IMR-90 (cell line): Measurements from ENCODE around the gene RNF31. TPM values are rescaled to one million over a fixed set of nuclear protein-coding genes. Genes with fewer than 3 reads are reported as not detected.

Experiments used
- ATAC-seq: fragments of 200-7000 bp; cut with Tn5 transposase; 2 replicates; pipeline ENCODE4 v1.9.1; 2020; ENCODE audit warnings: low read depth, mild to moderate bottlenecking, moderate library complexity
- BruUV-seq: library from RNA; stranded (reverse); fragments of 400-500 nt; replicated peaks from 2 replicates; lab custom pipeline; 2021; lab: Mats Ljungman, UMichigan
- CTCF ChIA-PET: fragments of 300-600 bp; formaldehyde crosslinking; extraction: SDS; loops from one replicate; lab custom pipeline; 2021; ENCODE audit warnings: antibody characterized with exemption; lab: Yijun Ruan, JAX
- POLR2A ChIA-PET: fragments of 300-600 bp; sonication (Branson Sonifier 250); formaldehyde crosslinking; loops from one replicate; lab custom pipeline; 2022; ENCODE audit warnings: antibody characterized with exemption; ENCODE audit not compliant: unreplicated experiment; lab: Charles Lee
- DNase-seq: peaks from one replicate; pipeline ENCODE4 v3.0.0; 2013
- H2AFZ ChIP-seq: replicated peaks from 2 replicates; pipeline ENCODE3; 2013; ENCODE audit warnings: low read length, mild to moderate bottlenecking; ENCODE audit not compliant: poor library complexity
- H2AK5ac ChIP-seq: 2 replicates; pipeline ENCODE4 v1.6.1; 2013; ENCODE audit warnings: low read depth, low read length, inconsistent platforms
- H2AK9ac ChIP-seq: replicated peaks from 2 replicates; pipeline ENCODE3; 2013; ENCODE audit warnings: mild to moderate bottlenecking, low read depth, low read length, moderate library complexity; ENCODE audit not compliant: poor library complexity
- H2BK120ac ChIP-seq: 2 replicates; pipeline ENCODE4 v1.6.1; 2013; ENCODE audit warnings: low read depth, low read length, inconsistent platforms
- H2BK15ac ChIP-seq: 3 replicates; pipeline ENCODE4 v1.6.1; 2013; ENCODE audit warnings: low read depth, low read length, inconsistent platforms
- H2BK20ac ChIP-seq: 2 replicates; pipeline ENCODE4 v1.6.1; 2013; ENCODE audit warnings: low read depth, mild to moderate bottlenecking, inconsistent platforms, low read length, moderate library complexity
- H2BK5ac ChIP-seq: 2 replicates; pipeline ENCODE4 v1.6.1; 2013; ENCODE audit warnings: mild to moderate bottlenecking, low read depth, low read length, inconsistent platforms; ENCODE audit not compliant: poor library complexity, severe bottlenecking
- H3K14ac ChIP-seq: replicated peaks from 2 replicates; pipeline ENCODE4 v1.6.1; 2013; ENCODE audit warnings: low read depth, low read length, inconsistent platforms
- H3K18ac ChIP-seq: 2 replicates; pipeline ENCODE4 v1.6.1; 2013; ENCODE audit warnings: low read depth, low read length, control low read depth
- H3K23ac ChIP-seq: 2 replicates; pipeline ENCODE4 v1.6.1; 2013; ENCODE audit warnings: low read depth, low read length, inconsistent platforms
- H3K27ac ChIP-seq: 2 replicates; pipeline ENCODE4 v1.5.1; 2013; ENCODE audit warnings: mild to moderate bottlenecking, control low read depth, low read length; ENCODE audit not compliant: insufficient read depth
- H3K27me3 ChIP-seq: 2 replicates; pipeline ENCODE4 v1.6.1; 2013; ENCODE audit warnings: low read length; ENCODE audit not compliant: control insufficient read depth, insufficient read depth
- H3K36me3 ChIP-seq: 2 replicates; pipeline ENCODE4 v1.6.1; 2013; ENCODE audit warnings: low read length, mixed read lengths; ENCODE audit not compliant: control insufficient read depth, insufficient read depth
- H3K4ac ChIP-seq: 2 replicates; pipeline ENCODE4 v1.6.1; 2013; ENCODE audit warnings: low read depth, low read length, inconsistent platforms
- H3K4me1 ChIP-seq: 2 replicates; pipeline ENCODE4 v1.6.1; 2013; ENCODE audit warnings: low read length, mixed read lengths; ENCODE audit not compliant: control insufficient read depth, insufficient read depth
- H3K4me2 ChIP-seq: 2 replicates; pipeline ENCODE4 v1.6.1; 2013; ENCODE audit warnings: low read depth, mild to moderate bottlenecking, control low read depth, low read length, moderate library complexity
- H3K4me3 ChIP-seq: 2 replicates; pipeline ENCODE4 v1.5.1; 2013; ENCODE audit warnings: low read depth, mild to moderate bottlenecking, control low read depth, low read length, moderate library complexity; ENCODE audit not compliant: insufficient read depth
- H3K56ac ChIP-seq: 2 replicates; pipeline ENCODE4 v1.6.1; 2013; ENCODE audit warnings: low read length, inconsistent platforms; ENCODE audit not compliant: insufficient read depth; ENCODE audit errors: extremely low read depth
- H3K79me1 ChIP-seq, 2 experiments: 2 replicates each; pipeline ENCODE4 v1.6.1; 2013; ENCODE audit warnings: low read length in 2 of 2, inconsistent platforms in 1 of 2, low read depth in 1 of 2
- H3K9ac ChIP-seq: 2 replicates; pipeline ENCODE4 v1.6.1; 2013; ENCODE audit warnings: low read depth, low read length, control low read depth
- H3K9me1 ChIP-seq: 2 replicates; pipeline ENCODE4 v1.6.1; 2013; ENCODE audit warnings: low read length, inconsistent platforms; ENCODE audit not compliant: insufficient read depth
- H3K9me3 ChIP-seq: 2 replicates; pipeline ENCODE4 v1.6.1; 2013; ENCODE audit warnings: low read length; ENCODE audit not compliant: control insufficient read depth, insufficient read depth
- H4K20me1 ChIP-seq: 2 replicates; pipeline ENCODE4 v1.6.1; 2013; ENCODE audit warnings: low read length, inconsistent platforms; ENCODE audit not compliant: insufficient read depth
- H4K5ac ChIP-seq: 2 replicates; pipeline ENCODE4 v1.6.1; 2013; ENCODE audit warnings: mild to moderate bottlenecking, low read depth, low read length, control low read depth
- H4K8ac ChIP-seq, 2 experiments: 2 replicates each; pipeline ENCODE4 v1.6.1; 2013; ENCODE audit warnings: low read depth in 2 of 2, low read length in 2 of 2, control low read depth in 1 of 2, inconsistent platforms in 1 of 2
- H4K91ac ChIP-seq: 2 replicates; pipeline ENCODE4 v1.6.1; 2013; ENCODE audit warnings: low read depth, low read length, inconsistent platforms; ENCODE audit not compliant: insufficient read depth
- BHLHE40 ChIP-seq: fragments of 150-350 bp; IDR thresholded peaks from 2 replicates; pipeline ENCODE4 v1.6.1; 2016; ENCODE audit warnings: mild to moderate bottlenecking, low read depth, low read length
- CEBPB ChIP-seq: IDR thresholded peaks from 2 replicates; pipeline ENCODE4 v1.6.1; 2012; ENCODE audit warnings: low read depth, low read length, improper control_type of control experiment
- CHD1 ChIP-seq: IDR thresholded peaks from 2 replicates; pipeline ENCODE4 v1.6.1; 2012; ENCODE audit warnings: low read depth, low read length, improper control_type of control experiment
- FOS ChIP-seq: fragments of 150-350 bp; IDR thresholded peaks from 2 replicates; pipeline ENCODE4 v1.6.1; 2016; ENCODE audit warnings: low read depth, low read length
- MAFK ChIP-seq: IDR thresholded peaks from 2 replicates; pipeline ENCODE4 v1.6.1; 2012; ENCODE audit warnings: low read depth, low read length, improper control_type of control experiment
- MAZ ChIP-seq: IDR thresholded peaks from 2 replicates; pipeline ENCODE4 v1.6.1; 2012; ENCODE audit warnings: low read depth, mild to moderate bottlenecking, low read length, improper control_type of control experiment, moderate library complexity, borderline replicate concordance
- MXI1 ChIP-seq: IDR thresholded peaks from 2 replicates; pipeline ENCODE4 v1.6.1; 2012; ENCODE audit warnings: low read depth, mild to moderate bottlenecking, low read length, moderate library complexity, borderline replicate concordance
- NFE2L2 ChIP-seq: fragments of 150-350 bp; IDR thresholded peaks from 2 replicates; pipeline ENCODE4 v1.6.1; 2016; ENCODE audit warnings: low read depth, mild to moderate bottlenecking, low read length
- POLR2A ChIP-seq: IDR thresholded peaks from 2 replicates; pipeline ENCODE4 v1.6.1; 2012; ENCODE audit warnings: mild to moderate bottlenecking, low read depth, low read length
- RAD21 ChIP-seq: IDR thresholded peaks from 2 replicates; pipeline ENCODE4 v1.6.1; 2012; ENCODE audit warnings: low read length, improper control_type of control experiment
- RCOR1 ChIP-seq: IDR thresholded peaks from 2 replicates; pipeline ENCODE4 v1.6.1; 2012; ENCODE audit warnings: mild to moderate bottlenecking, low read length, improper control_type of control experiment; ENCODE audit not compliant: insufficient replicate concordance
- RFX5 ChIP-seq: IDR thresholded peaks from 2 replicates; pipeline ENCODE4 v1.8.0; 2012; ENCODE audit warnings: low read depth, mild to moderate bottlenecking, low read length, moderate library complexity
- SMC3 ChIP-seq: fragments of 150-350 bp; IDR thresholded peaks from 2 replicates; pipeline ENCODE4 v1.6.1; 2016; ENCODE audit warnings: low read depth, mild to moderate bottlenecking, antibody characterized with exemption, low read length, moderate library complexity
- WGBS, 2 experiments: methylation state at CpG; one replicate each; pipeline versions ENCODE4 v1.1.5 to v1.1.7; 2013; ENCODE audit warnings: missing lambda C conversion rate in 2 of 2; ENCODE audit not compliant: insufficient read length in 1 of 2; ENCODE audit errors: extremely low coverage in 2 of 2; 5-methylcytosine and 5-hydroxymethylcytosine counted together
- dilution Hi-C: fragments of 300-500 bp; cut with HindIII; formaldehyde crosslinking; loops from one replicate; pipeline ENCODE4 v1.14.3; 2018; ENCODE audit warnings: low sequenced_read_pairs; ENCODE audit not compliant: unreplicated experiment
- in situ Hi-C: fragments of 300-500 bp; cut with MboI; formaldehyde crosslinking; loops from 3 replicates; pipeline ENCODE4 v1.14.3; 2019; ENCODE audit warnings: low sequenced_read_pairs, inconsistent platforms, mixed read lengths
- intact Hi-C: fragments of 100-400 bp; cut with micrococcal nuclease; formaldehyde crosslinking; loops from 2 replicates; pipeline ENCODE4 v1.10.0; 2022
- polyA plus RNA-seq, 3 experiments: library from polyadenylated mRNA; depleted of rRNA; stranded (reverse); fragments of >200 nt; gene quantifications; 2 replicates each; pipeline ENCODE4 v1.2.3, GENCODE V29; 2012; ENCODE audit warnings: low replicate concordance in 1 of 3
- total RNA-seq: library from RNA; depleted of rRNA; stranded (reverse); fragments of >200 nt; gene quantifications from 2 replicates; pipeline ENCODE4 v1.2.3, GENCODE V29; 2012
- TF ChIP-seq, protein P1 (sequence below): fragments of 150-350 bp; IDR thresholded peaks from 2 replicates; pipeline ENCODE4 v1.6.1; 2017; ENCODE audit warnings: mild to moderate bottlenecking, antibody characterized with exemption, low read length, low read depth
- TF ChIP-seq, protein P2 (sequence below): conservative IDR thresholded peaks from 2 replicates; pipeline ENCODE4 v1.5.1; 2012; ENCODE audit warnings: mild to moderate bottlenecking, low read depth, low read length, improper control_type of control experiment
- TF ChIP-seq, protein P3 (sequence below): fragments of 150-350 bp; IDR thresholded peaks from 2 replicates; pipeline ENCODE4 v1.6.1; 2016; ENCODE audit warnings: low read depth, mild to moderate bottlenecking, low read length, moderate library complexity, borderline replicate concordance

RNF31 gene
- total and polyA plus RNA-seq, 2 of the 4 experiments (the other 2 are of a cell fraction), result 31.6 to 37.5 TPM

DNA sequence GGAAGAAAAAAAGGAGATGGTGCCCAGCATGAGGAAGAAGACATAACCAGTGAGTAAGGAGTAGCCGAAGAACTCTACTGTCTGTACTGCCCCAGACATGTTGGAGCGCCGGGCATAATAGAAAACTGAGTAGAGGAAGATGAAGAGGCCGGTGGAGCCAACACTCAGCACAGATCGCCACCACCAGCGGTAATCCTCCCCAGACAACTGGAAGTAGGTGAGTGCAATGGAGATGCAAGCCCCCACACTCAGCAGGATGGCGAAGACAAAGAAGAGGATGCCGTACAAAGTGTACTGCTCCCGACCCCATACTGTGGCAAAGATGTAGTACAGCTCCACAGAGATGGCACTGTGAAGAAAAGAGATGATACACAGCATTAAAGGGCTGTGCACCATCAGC is 42.2 kb downstream of the RNF31 start:
- Histone ChIP-seq H3K56ac (no peak overlapping the region), H3K79me1 (peaks cover 28 to 74% of the 10 kb centered on the region in 2 experiments), H3K4me1 (peaks cover 5% of the 10 kb centered on the region), H3K9me1 (peaks cover 18% of the 10 kb centered on the region), H4K8ac (peak overlapping the region; percentile 6 to 89; a peak in 2 of 4 replicates), H4K91ac (no peak overlapping the region), H3K4ac (no peak overlapping the region), H2BK20ac (no peak overlapping the region), H3K23ac (no peak overlapping the region), H3K18ac (no peak overlapping the region), H4K5ac (no peak overlapping the region), H4K20me1 (no peaks in the 10 kb centered on the region), H2BK15ac (no peak overlapping the region), H3K4me2 (no peak overlapping the region), H3K27ac (no peak overlapping the region), H3K9me3 (no peaks in the 10 kb centered on the region), H3K4me3 (no peak overlapping the region), H2AK9ac (no peak overlapping the region), H2BK120ac (no peak overlapping the region), H2AFZ (no peak overlapping the region), H3K9ac (no peak overlapping the region), H3K14ac (no peak overlapping the region), H3K36me3 (peaks cover 46% of the 10 kb centered on the region), H3K27me3 (no peaks in the 10 kb centered on the region), H2BK5ac (no peak overlapping the region), H2AK5ac (no peak overlapping the region)
- ATAC-seq (no peak), DNase-seq (no peak)
- dilution Hi-C loops, result no loop called here
- WGBS, 2 experiments, result no CpG with 5 or more reads among the region's 9 CpGs
- TF ChIP-seq, protein P1, sequence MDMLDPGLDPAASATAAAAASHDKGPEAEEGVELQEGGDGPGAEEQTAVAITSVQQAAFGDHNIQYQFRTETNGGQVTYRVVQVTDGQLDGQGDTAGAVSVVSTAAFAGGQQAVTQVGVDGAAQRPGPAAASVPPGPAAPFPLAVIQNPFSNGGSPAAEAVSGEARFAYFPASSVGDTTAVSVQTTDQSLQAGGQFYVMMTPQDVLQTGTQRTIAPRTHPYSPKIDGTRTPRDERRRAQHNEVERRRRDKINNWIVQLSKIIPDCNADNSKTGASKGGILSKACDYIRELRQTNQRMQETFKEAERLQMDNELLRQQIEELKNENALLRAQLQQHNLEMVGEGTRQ, result no peak
- TF ChIP-seq POLR2A (no peak), RCOR1 (no peak), RAD21 (no peak), NFE2L2 (no peak), MAZ (no peak), CHD1 (no peak), SMC3 (no peak), CEBPB (no peak), BHLHE40 (no peak), FOS (no peak), RFX5 (no peak), MXI1 (no peak), MAFK (no peak)
- TF ChIP-seq, protein P2, sequence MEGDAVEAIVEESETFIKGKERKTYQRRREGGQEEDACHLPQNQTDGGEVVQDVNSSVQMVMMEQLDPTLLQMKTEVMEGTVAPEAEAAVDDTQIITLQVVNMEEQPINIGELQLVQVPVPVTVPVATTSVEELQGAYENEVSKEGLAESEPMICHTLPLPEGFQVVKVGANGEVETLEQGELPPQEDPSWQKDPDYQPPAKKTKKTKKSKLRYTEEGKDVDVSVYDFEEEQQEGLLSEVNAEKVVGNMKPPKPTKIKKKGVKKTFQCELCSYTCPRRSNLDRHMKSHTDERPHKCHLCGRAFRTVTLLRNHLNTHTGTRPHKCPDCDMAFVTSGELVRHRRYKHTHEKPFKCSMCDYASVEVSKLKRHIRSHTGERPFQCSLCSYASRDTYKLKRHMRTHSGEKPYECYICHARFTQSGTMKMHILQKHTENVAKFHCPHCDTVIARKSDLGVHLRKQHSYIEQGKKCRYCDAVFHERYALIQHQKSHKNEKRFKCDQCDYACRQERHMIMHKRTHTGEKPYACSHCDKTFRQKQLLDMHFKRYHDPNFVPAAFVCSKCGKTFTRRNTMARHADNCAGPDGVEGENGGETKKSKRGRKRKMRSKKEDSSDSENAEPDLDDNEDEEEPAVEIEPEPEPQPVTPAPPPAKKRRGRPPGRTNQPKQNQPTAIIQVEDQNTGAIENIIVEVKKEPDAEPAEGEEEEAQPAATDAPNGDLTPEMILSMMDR, result no peak
- TF ChIP-seq, protein P3, sequence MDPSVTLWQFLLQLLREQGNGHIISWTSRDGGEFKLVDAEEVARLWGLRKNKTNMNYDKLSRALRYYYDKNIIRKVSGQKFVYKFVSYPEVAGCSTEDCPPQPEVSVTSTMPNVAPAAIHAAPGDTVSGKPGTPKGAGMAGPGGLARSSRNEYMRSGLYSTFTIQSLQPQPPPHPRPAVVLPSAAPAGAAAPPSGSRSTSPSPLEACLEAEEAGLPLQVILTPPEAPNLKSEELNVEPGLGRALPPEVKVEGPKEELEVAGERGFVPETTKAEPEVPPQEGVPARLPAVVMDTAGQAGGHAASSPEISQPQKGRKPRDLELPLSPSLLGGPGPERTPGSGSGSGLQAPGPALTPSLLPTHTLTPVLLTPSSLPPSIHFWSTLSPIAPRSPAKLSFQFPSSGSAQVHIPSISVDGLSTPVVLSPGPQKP, result no peak
- BruUV-seq, result no TSS peak
- in situ Hi-C loops, result no loop called here
- POLR2A ChIA-PET, result interaction anchor here (0.6 kb wide), 1 partner anchor 9 kb away, joined by 3 read pairs; no protein-coding TSS in a partner anchor
- CTCF ChIA-PET, result interaction anchor here (1.0 to 1.3 kb wide), 2 partner anchors 28 to 108 kb away, joined by 3 to 4 read pairs; partner anchors contain the start of gene IRF9
- intact Hi-C loops, result no loop called here
